ENCODE measurements around the gene SLC16A4. TPM values are rescaled to one million over a fixed set of nuclear protein-coding genes. Genes with fewer than 3 reads are reported as not detected.
"Not testable (repeated sequence)": the region's sequence is repeated elsewhere in the genome, so short reads cannot be mapped to it uniquely, and the experiment has no call there.

SLC16A4 gene
- total RNA-seq, 1 donor = 241 TPM

- peak; percentile 70 for DNase-seq (ENCODE audit: low read depth)
- no peak overlapping the region for H3K4me3 ChIP-seq (ENCODE audit: low read depth, low read length)
- TF ChIP-seq CTCF (IDR thresholded peaks at IDR 0.05; ENCODE audit: insufficient read depth, low read depth, low read length) = no peak
Observed at GRCh38 chr1:110420874-110421793, 30.3 kb upstream of the SLC16A4 start.

GRCh38 chr1:110420023-110420662 is 29.3 kb upstream of the SLC16A4 start:
- no peak for DNase-seq (ENCODE audit: low read depth)
- TF ChIP-seq CTCF (IDR thresholded peaks at IDR 0.05; ENCODE audit: insufficient read depth, low read depth, low read length) = no peak
- no peak overlapping the region for H3K4me3 ChIP-seq (ENCODE audit: low read depth, low read length)

- no peak for TF ChIP-seq CTCF (IDR thresholded peaks at IDR 0.05; ENCODE audit: insufficient read depth, low read depth, low read length)
- no peak overlapping the region for H3K4me3 ChIP-seq (ENCODE audit: low read depth, low read length)
- no peak for DNase-seq (ENCODE audit: low read depth)
Observed at GRCh38 chr1:110418729-110419128, 27.9 kb upstream of the SLC16A4 start.

- DNase-seq (ENCODE audit: low read depth) = peak; percentile 83
- not testable (repeated sequence) for H3K4me3 ChIP-seq (ENCODE audit: low read depth, low read length)
Observed at GRCh38 chr1:110413045-110413444, 22.2 kb upstream of the SLC16A4 start.

GRCh38 chr1:110412576-110412975 is 21.8 kb upstream of the SLC16A4 start:
- TF ChIP-seq CTCF (IDR thresholded peaks at IDR 0.05; ENCODE audit: insufficient read depth, low read depth, low read length) = peak; percentile 90
- no peak overlapping the region for H3K4me3 ChIP-seq (ENCODE audit: low read depth, low read length)
- peak; percentile 90 for DNase-seq (ENCODE audit: low read depth)

GRCh38 chr1:110411173-110411735 is 20.4 kb upstream of the SLC16A4 start:
- TF ChIP-seq CTCF (IDR thresholded peaks at IDR 0.05; ENCODE audit: insufficient read depth, low read depth, low read length) = no peak
- H3K4me3 ChIP-seq (ENCODE audit: low read depth, low read length) = no peak overlapping the region
- no peak for DNase-seq (ENCODE audit: low read depth)

GRCh38 chr1:110409316-110409715 is 18.5 kb upstream of the SLC16A4 start:
- no peak for DNase-seq (ENCODE audit: low read depth)
- TF ChIP-seq CTCF (IDR thresholded peaks at IDR 0.05; ENCODE audit: insufficient read depth, low read depth, low read length) = no peak
- no peak overlapping the region for H3K4me3 ChIP-seq (ENCODE audit: low read depth, low read length)

Measured in fibroblast of villous mesenchyme (primary cell).